HG03103 (cell line): Measurements from ENCODE around the gene TMEM132E.

ENCODE experiments used
- ATAC-seq: cut with Tn5 transposase; IDR thresholded peaks from one replicate; pipeline ENCODE4 v1.9.1; 2021; ENCODE audit warnings: low read depth; ENCODE audit not compliant: unreplicated experiment

The TMEM132E gene

DNA sequence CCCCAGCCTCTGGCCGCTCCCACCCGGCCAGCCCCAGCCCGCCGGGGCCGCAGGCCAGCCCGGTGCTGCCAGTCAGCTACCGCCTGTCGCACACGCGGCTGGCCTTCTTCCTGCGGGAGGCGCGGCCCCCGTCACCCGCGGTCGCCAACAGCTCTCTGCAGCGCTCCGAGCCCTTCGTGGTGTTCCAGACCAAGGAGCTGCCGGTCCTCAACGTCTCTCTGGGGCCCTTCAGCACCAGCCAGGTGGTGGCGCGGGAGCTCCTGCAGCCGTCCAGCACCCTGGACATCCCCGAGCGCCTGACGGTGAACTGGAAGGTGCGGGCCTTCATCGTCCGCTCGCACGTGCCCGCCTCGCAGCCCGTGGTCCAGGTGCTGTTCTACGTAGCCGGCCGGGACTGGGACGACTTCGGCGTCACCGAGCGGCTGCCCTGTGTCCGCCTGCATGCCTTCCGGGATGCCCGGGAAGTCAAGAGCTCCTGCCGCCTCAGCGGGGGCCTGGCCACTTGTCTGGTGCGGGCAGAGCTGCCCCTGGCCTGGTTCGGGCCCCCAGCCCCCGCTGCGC lies 46.8 kb downstream of the TMEM132E start:
- ATAC-seq = no peak

- no peak for ATAC-seq
Measured at GRCh38 chr17:34628879-34629278, 49.5 kb downstream of the TMEM132E start.

DNA sequence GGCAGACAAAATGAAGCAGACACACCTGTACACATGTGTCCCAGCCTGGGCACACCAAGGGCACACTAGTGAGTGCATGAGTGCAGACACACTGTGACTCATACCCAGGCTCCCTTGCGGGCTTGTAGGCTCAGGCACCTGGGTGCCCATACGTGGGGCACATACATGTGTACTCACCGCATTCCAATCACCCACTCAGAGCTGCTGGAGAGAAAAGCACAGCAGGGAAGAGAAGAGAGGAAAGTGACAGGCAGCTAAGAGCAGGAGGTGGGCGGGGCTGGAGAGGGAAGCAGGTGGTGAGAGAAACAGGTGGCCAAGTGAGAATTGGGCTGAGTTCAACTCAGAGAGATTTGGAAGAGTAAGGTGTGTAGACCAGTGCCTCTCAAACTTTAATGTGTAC lies 54.0 kb downstream of the TMEM132E start:
- no peak for ATAC-seq

DNA sequence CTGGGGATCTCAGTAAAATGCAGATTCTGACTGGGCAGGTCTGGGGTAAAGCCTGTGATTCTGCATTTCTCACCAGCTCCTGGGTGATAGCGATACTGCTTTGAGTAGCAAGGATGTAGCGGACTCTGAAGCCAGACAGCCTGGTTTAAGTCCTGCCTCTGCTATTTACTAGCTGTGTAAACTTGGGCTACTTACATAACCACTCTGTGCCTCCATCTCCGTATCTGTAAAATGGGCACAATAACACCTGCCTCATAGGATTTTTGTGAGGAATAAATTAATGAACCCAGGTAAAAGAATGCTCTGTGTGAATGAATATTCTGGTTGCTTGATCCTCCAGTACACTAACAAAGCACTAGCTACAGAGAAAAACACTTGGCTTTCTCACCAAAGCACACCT lies 54.4 kb downstream of the TMEM132E start:
- no peak for ATAC-seq

GRCh38 chr17:34634551-34635160 lies 55.3 kb downstream of the TMEM132E start:
- ATAC-seq = no peak

DNA sequence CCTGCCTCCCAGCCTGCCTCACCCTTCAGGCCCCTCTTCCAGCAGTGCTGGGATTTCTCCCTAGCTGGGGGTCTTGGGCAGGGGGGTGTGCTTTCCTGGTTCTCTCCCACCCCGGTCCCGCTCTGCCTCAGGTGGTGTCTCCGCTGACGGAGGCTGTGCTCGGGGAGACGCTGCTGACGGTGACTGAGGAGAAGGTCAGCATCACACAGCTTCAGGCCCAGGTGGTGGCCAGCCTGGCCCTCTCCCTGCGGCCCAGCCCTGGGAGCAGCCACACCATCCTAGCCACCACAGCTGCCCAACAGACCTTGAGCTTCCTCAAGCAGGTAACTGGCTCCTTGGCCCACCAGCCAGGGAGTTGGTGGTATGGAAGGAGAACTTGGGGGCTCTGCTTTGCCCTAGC lies 56.5 kb downstream of the TMEM132E start:
- ATAC-seq = no peak

DNA sequence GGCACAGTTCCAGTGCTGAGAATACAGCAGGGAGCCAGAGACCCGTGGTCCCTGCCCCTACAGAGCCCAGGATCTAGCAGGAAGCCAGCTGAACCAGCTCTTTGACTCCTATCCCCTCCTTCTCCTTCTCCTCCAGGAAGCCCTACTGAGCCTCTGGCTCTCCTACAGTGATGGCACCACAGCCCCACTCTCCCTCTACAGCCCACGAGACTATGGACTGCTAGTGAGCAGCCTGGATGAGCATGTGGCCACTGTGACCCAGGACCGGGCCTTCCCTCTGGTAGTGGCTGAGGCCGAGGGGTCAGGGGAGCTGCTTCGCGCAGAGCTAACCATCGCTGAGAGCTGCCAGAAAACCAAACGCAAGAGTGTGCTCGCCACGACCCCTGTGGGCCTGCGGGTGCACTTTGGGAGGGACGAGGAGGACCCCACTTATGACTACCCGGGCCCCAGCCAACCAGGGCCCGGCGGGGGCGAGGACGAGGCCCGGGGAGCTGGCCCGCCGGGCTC lies 57.7 kb downstream of the TMEM132E start:
- no peak for ATAC-seq

DNA sequence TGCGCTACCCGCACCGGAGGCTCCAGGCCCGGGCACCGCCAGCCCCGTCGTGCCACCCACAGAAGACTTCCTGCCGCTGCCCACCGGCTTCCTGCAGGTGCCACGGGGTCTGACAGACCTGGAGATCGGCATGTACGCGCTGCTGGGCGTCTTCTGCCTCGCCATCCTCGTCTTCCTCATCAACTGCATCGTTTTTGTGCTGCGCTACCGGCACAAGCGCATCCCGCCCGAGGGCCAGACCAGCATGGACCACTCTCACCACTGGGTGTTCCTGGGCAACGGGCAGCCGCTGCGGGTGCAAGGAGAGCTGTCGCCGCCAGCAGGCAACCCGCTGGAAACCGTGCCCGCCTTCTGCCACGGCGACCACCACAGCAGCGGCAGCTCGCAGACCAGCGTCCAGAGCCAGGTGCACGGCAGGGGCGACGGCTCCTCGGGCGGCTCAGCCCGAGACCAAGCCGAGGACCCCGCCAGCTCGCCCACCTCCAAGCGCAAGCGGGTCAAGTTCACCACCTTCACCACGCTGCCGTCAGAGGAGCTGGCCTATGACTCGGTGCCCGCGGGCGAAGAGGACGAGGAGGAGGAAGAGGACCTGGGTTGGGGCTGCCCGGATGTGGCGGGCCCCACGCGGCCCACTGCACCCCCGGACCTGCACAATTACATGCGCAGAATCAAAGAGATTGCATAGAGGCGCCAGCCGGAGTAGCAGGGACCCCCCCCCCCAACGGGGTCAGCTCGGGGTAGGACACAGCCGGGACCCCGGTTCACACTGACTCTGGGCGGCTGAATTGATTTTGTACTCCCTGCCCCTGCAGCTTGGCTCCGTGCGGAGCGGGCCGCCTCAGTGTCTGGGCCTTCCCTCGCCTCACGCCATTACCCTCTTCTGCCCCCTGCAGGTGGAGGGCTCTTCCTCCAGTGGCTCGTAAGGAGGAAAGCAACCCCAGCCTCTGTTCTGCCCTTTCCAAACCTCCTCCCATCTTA lies 58.5 kb downstream of the TMEM132E start:
- no peak for ATAC-seq

- ATAC-seq = no peak
Measured at GRCh38 chr17:34638526-34639260, 59.3 kb downstream of the TMEM132E start.

GRCh38 chr17:34639706-34640425 lies 60.5 kb downstream of the TMEM132E start:
- no peak for ATAC-seq

DNA sequence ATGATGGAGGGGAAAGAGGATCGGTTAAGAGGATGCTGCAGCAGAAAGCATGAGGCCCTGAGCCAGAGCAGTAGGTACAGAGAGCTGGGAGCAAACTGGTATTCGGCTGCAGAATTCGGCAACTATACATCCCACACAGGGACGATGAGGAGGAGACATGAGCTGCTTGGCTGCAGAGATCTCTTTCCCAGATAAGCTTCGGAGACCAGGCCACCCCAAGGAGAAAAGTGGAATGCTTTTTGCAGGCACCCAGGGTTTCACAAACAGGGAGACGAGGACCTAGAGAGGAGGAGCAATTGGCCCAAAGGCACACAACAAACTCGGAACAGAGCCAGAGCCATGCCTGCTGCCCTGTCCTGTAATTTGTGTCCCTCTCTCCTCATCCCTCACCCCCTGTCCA lies 62.0 kb downstream of the TMEM132E start:
- ATAC-seq = no peak

GRCh38 chr17:34644941-34645550 lies 65.7 kb downstream of the TMEM132E start:
- no peak for ATAC-seq

DNA sequence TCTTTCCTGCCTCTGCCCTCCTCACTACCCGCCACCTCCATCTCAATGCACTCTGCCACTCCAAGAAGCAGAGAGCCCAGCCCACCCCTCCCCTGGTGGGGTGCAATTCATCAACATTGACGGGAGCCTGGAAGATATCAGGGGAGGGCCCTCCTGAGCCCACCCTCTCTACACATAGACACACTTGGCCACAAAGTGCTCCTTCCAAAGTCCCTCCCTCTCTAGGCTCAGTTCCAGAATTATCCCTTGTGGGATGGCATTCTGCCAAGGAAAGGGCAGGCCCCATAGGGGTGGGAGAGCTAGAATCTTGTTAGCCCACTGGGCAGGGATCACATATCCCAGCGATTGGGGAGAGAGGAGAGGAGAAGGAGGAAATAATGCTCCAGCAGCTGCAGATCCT lies 66.2 kb downstream of the TMEM132E start:
- no peak for ATAC-seq

GRCh38 chr17:34647511-34647910 lies 68.1 kb downstream of the TMEM132E start:
- no peak for ATAC-seq

- no peak for ATAC-seq
Measured at GRCh38 chr17:34650051-34650750, 70.8 kb downstream of the TMEM132E start.

DNA sequence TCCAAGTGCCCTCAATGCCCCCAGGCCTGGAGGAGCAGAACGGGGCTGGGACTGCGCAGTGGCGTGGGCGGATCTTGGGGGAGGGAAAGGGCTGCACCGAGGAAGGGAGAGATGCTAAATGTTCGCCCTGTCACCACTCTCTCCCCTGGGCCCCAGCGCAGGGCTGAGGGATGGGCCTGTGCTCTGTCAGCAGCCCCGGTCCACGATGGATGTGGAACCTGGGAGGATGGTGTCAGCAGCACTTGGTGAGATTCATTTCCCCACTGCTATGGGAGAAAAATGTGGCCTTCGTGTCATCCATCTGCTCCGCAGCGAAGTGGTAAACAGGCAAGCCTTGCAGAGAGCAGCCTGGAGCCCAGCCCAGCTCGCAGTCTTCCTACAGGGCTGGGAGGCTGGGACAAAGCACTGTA lies 72.0 kb downstream of the TMEM132E start:
- ATAC-seq = no peak

GRCh38 chr17:34652021-34652555 lies 72.7 kb downstream of the TMEM132E start:
- ATAC-seq = no peak

- ATAC-seq = no peak
Measured at GRCh38 chr17:34653511-34653910, 74.1 kb downstream of the TMEM132E start.
